ENCODE data around the gene CLSTN3.

DNA sequence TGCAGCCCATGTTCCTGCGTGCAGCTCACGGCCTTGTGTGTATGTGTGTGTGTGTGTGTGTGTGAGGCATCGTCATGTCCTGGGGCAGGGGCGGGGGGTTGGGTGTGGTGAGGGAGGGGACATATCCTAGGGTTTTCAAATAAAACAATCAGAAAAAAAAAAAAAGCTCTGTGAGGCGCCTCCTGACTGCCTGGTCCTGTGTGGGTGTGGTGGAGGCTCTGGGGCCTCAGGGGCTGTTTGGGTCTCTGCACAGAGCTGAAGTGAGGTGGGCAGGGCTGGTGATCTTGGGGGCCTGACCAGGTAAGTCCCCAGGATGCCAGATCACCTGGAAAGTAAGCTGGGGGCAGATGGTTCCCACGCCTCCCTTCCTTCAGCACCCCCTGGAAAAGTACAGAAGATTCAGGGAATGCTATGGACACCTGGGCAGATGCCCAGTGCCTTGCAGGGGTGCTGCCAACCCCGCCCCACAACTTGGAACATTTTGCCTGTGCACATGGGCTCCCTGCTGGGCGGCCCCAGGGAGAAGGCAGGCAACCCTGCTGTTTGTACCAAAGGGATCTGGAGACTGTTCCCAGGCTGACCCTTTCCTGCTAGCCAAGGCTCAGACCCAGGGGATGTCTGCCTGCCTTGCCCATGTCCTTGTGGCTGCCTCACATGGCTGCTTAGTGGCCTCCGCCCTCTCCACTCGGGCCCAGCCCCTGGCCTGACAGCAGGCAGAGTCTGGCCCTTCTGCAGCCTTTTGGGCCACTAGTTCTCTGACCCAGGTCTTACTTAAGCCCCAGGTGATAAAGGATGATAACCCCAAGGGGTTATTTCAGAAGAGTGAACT is 28.8 kb downstream of the CLSTN3 start:
- TF ChIP-seq SPI1 (IDR thresholded peaks at IDR 0.05; ENCODE audit: borderline replicate concordance, insufficient read depth, low read depth, low read length) (no peak), FOXM1 (IDR thresholded peaks at IDR 0.05; ENCODE audit: low read depth, low read length) (no peak), TAF1 (IDR thresholded peaks at IDR 0.05; ENCODE audit: borderline replicate concordance, low read depth, low read length) (no peak), YY1 (IDR thresholded peaks at IDR 0.05; ENCODE audit: low read depth, low read length) (no peak), CHD4 (IDR thresholded peaks at IDR 0.05) (no peak), EZH2 (IDR thresholded peaks at IDR 0.05; ENCODE audit: borderline replicate concordance, control insufficient read depth, low read depth, low read length) (no peak), HCFC1 (IDR thresholded peaks at IDR 0.05; ENCODE audit: low read length) (no peak), CHD2 (IDR thresholded peaks at IDR 0.05; ENCODE audit: borderline replicate concordance, low read depth, low read length) (no peak), CBX5 (IDR thresholded peaks at IDR 0.05; ENCODE audit: low read depth) (no peak)
- TF ChIP-seq, protein P1, sequence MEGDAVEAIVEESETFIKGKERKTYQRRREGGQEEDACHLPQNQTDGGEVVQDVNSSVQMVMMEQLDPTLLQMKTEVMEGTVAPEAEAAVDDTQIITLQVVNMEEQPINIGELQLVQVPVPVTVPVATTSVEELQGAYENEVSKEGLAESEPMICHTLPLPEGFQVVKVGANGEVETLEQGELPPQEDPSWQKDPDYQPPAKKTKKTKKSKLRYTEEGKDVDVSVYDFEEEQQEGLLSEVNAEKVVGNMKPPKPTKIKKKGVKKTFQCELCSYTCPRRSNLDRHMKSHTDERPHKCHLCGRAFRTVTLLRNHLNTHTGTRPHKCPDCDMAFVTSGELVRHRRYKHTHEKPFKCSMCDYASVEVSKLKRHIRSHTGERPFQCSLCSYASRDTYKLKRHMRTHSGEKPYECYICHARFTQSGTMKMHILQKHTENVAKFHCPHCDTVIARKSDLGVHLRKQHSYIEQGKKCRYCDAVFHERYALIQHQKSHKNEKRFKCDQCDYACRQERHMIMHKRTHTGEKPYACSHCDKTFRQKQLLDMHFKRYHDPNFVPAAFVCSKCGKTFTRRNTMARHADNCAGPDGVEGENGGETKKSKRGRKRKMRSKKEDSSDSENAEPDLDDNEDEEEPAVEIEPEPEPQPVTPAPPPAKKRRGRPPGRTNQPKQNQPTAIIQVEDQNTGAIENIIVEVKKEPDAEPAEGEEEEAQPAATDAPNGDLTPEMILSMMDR (IDR thresholded peaks at IDR 0.05 in 2 of 3, conservative IDR thresholded peaks at IDR 0.05 in 1 of 3; ENCODE audit: control insufficient read depth in 2 of 3, extremely low read depth in 1 of 3, insufficient read depth in 1 of 3, low read depth in 3 of 3, low read length in 3 of 3): no peak
- TF ChIP-seq, protein P2, sequence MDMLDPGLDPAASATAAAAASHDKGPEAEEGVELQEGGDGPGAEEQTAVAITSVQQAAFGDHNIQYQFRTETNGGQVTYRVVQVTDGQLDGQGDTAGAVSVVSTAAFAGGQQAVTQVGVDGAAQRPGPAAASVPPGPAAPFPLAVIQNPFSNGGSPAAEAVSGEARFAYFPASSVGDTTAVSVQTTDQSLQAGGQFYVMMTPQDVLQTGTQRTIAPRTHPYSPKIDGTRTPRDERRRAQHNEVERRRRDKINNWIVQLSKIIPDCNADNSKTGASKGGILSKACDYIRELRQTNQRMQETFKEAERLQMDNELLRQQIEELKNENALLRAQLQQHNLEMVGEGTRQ (IDR thresholded peaks at IDR 0.05; ENCODE audit: borderline replicate concordance, low read depth, low read length): no peak
